ENCODE data around the gene PRKCD.
A peak's percentile ranks its signal among the peaks of the same experiment; 100 is the strongest.

Gene PRKCD

DNA sequence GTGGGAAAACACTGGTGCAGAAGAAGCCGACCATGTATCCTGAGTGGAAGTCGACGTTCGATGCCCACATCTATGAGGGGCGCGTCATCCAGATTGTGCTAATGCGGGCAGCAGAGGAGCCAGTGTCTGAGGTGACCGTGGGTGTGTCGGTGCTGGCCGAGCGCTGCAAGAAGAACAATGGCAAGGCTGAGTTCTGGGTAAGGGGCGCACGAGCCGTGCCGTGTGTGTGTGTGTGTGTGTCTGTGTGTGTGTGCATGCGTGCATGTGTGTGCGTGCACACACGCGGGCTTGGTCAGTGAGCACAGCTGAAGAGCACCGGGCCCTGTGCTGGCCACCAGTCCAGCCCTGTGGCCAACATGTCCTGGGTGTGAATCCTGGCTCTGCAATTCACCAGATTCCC, 18.6 kb downstream of the PRKCD start:
- Histone ChIP-seq H3K9me3 (no peaks in the 10 kb centered on the region), H3K4me3 (no peak overlapping the region), H3K9ac (no peak overlapping the region), H3K36me3 (peaks cover 92% of the 10 kb centered on the region), H3K27me3 (no peaks in the 10 kb centered on the region), H4K20me1 (peaks cover 76% of the 10 kb centered on the region), H3K4me2 (peak overlapping the region; percentile 93), H3K27ac (peak overlapping the region; percentile 69), H3K4me1 (peaks cover 39% of the 10 kb centered on the region)
- TF ChIP-seq Cebpa-rat (IDR thresholded peaks at IDR 0.05), result no peak

DNA sequence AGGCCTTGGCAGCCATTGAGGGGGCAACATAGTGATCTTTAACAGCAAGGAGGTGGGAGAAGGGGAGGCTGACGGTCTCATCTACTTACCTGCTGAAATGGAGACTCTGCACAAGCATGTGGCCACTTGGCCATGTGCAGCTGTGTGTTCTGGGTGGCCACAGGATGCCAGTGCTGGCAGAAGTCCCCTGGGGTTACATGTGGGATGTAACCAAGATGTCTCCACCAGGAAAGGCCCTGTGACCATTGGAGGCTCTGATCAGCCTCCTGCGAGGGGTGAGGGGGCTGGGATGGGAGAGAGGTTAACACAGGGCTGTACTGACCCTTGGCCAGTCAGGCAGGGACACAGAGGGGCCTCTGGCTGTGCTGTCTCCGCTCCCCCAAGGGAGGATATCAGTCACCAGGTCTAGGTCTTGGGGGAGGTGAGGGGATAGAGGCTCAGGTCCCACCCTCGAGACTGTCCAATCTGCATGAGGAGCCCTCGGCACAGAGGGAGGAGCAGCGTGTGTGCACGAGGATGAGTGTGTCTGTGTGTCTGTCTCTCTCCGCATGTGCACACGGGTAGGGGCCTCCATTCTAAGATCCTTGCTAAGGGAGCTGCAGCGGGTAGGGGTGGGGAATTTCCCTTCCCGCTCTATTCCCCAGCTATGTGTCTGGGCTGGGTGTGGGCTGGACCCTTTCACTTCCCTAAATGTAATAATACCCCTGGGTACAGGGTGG, 19.5 kb downstream of the PRKCD start:
- Histone ChIP-seq H3K9ac (peak overlapping the region; percentile 58), H3K4me2 (peak overlapping the region; percentile 93), H4K20me1 (peaks cover 67% of the 10 kb centered on the region)

DNA sequence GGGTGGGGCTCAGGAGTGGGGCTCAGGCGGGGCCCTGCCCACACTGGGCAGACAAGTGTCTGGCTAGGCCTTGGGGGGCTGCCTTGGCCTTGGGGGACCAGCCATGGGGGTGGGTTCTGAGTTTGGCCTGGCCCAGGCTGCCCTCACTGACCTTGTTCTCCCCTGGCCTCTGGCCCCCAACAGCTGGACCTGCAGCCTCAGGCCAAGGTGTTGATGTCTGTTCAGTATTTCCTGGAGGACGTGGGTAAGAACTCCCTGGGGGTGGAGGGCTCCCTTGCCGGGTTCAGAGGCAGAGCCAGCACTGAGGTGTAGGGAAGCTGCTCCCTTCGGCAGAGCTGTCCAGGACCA, 20.0 kb downstream of the PRKCD start:
- Histone ChIP-seq H3K36me3 (peaks cover 92% of the 10 kb centered on the region), H3K9ac (no peak overlapping the region; the same call in 1 of the 2 replicates), H3K27me3 (no peaks in the 10 kb centered on the region), H3K4me3 (no peak overlapping the region), H4K20me1 (peaks cover 62% of the 10 kb centered on the region), H3K4me1 (peaks cover 34% of the 10 kb centered on the region), H3K27ac (peak overlapping the region; percentile 69), H3K4me2 (peak overlapping the region; percentile 93), H3K9me3 (no peaks in the 10 kb centered on the region)
- TF ChIP-seq Cebpa-rat (IDR thresholded peaks at IDR 0.05), result no peak

More for the DNA sequence above, 19.5 kb downstream of the PRKCD start:
- Histone ChIP-seq H3K4me1 (peaks cover 34% of the 10 kb centered on the region), H3K36me3 (peaks cover 92% of the 10 kb centered on the region), H3K27me3 (no peaks in the 10 kb centered on the region), H3K4me3 (0 out of 2 replicates have a peak overlapping the region, but pooled peaks have one; percentile 24), H3K9me3 (no peaks in the 10 kb centered on the region), H3K27ac (peak overlapping the region; percentile 69)
- no peak for TF ChIP-seq Cebpa-rat (IDR thresholded peaks at IDR 0.05)

DNA sequence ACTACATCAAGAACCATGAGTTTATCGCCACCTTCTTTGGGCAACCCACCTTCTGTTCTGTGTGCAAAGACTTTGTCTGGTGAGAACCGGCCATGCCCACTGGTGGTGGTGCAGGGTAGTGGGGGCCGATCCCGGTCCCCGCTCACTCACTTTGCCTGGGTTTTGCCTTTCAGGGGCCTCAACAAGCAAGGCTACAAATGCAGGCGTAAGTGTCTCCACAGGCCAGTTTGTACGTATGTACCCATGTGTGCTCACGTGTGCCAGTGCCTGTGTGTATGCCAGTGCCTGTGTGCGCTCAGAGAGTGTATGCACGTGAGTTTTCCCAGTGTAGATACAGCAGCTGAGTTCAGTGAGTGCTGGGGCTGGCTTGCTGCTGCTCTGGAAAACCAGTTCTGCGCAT, 20.5 kb downstream of the PRKCD start:
- H3K36me3 ChIP-seq, result peaks cover 92% of the 10 kb centered on the region

DNA sequence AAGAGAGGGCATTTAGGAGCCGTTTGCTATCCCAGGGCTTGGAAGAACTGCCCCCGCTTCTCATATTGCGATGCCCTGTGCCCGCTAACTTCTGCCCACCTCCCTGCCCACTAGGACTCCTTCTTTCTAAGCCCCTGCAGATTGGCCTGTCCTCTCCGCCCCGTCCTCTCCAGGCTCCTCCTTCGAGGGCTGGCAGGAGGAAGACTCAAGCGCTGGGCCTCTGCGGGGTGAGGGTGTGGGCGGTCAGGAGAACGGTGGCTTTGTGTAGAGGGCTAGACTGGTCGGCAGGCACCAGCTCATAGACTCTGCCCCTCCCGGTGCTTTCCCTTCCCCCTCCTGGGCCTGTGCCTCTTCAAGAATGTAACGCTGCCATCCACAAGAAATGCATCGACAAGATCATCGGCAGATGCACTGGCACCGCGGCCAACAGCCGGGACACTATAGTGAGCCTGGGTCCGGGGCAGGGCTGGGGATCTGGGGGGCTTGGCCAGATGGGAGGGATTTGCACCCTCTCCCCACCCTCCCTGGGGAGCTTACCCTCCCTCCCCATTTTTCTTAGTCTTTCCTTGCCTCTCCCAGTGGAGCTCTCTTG, 21.9 kb downstream of the PRKCD start:
- Histone ChIP-seq H3K4me1 (peaks cover 34% of the 10 kb centered on the region), H3K27me3 (no peaks in the 10 kb centered on the region), H3K27ac (no peak overlapping the region), H3K9ac (no peak overlapping the region), H3K36me3 (peaks cover 94% of the 10 kb centered on the region), H4K20me1 (peaks cover 43% of the 10 kb centered on the region), H3K4me2 (no peak overlapping the region), H3K9me3 (no peaks in the 10 kb centered on the region), H3K4me3 (no peak overlapping the region)
- no peak for TF ChIP-seq Cebpa-rat (IDR thresholded peaks at IDR 0.05)

More for the DNA sequence above, 20.5 kb downstream of the PRKCD start:
- Histone ChIP-seq H3K9ac (no peak overlapping the region), H3K9me3 (no peaks in the 10 kb centered on the region), H3K27ac (0 out of 2 replicates have a peak overlapping the region, but pooled peaks have one; percentile 69), H3K27me3 (no peaks in the 10 kb centered on the region), H3K4me2 (peak overlapping the region; percentile 93), H3K4me1 (peaks cover 34% of the 10 kb centered on the region), H4K20me1 (peaks cover 57% of the 10 kb centered on the region), H3K4me3 (no peak overlapping the region)
- no peak for TF ChIP-seq Cebpa-rat (IDR thresholded peaks at IDR 0.05)

DNA sequence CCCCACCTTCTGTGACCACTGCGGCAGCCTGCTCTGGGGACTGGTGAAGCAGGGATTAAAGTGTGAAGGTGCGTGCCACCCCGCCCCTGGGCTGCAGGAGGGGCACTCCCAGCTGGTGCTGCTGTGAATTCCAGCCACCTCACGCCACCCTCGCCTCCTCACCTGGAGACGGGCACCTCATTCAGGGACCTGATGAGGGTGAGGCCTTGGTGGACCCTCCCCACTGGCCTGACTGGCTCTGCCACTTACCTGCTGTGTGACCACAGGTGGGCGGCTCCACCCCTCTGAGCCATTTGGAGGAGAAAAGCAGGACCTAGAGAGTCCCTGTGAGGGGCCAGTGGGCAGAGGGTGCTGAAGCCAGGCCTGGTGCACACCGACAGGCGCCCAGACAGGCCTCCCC, 22.5 kb downstream of the PRKCD start:
- Histone ChIP-seq H4K20me1 (peaks cover 37% of the 10 kb centered on the region), H3K27ac (no peak overlapping the region)

DNA sequence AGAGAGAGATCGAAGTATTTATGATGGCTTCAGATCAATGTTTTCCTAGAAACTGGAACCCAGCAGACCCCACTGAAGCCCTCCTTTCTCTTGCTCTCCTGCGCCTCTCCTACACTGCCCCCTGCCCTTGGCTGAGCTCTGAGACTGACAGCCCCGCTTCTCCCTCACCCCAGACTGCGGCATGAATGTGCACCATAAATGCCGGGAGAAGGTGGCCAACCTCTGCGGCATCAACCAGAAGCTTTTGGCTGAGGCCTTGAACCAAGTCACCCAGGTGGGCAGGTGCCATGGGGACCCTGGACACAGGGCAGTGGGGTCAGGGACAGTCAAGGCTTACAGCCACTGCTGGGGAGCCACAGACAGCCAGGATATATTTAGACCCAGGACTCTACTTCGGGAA, 23.7 kb downstream of the PRKCD start:
- Histone ChIP-seq H3K27me3 (no peaks in the 10 kb centered on the region), H3K9ac (no peak overlapping the region), H3K36me3 (peaks cover 93% of the 10 kb centered on the region), H3K4me1 (peaks cover 21% of the 10 kb centered on the region), H3K9me3 (no peaks in the 10 kb centered on the region), H3K27ac (no peak overlapping the region), H4K20me1 (peaks cover 28% of the 10 kb centered on the region), H3K4me2 (no peak overlapping the region), H3K4me3 (no peak overlapping the region)
- TF ChIP-seq Cebpa-rat (IDR thresholded peaks at IDR 0.05), result no peak

More for the DNA sequence above, 22.5 kb downstream of the PRKCD start:
- H3K36me3 ChIP-seq, result peaks cover 93% of the 10 kb centered on the region
- no peak overlapping the region for H3K4me2 ChIP-seq
- H3K9me3 ChIP-seq, result no peaks in the 10 kb centered on the region
- H3K4me3 ChIP-seq, result no peak overlapping the region
- H3K4me1 ChIP-seq, result peaks cover 33% of the 10 kb centered on the region
- H3K27me3 ChIP-seq, result no peaks in the 10 kb centered on the region
- no peak overlapping the region for H3K9ac ChIP-seq
- no peak for TF ChIP-seq Cebpa-rat (IDR thresholded peaks at IDR 0.05)

DNA sequence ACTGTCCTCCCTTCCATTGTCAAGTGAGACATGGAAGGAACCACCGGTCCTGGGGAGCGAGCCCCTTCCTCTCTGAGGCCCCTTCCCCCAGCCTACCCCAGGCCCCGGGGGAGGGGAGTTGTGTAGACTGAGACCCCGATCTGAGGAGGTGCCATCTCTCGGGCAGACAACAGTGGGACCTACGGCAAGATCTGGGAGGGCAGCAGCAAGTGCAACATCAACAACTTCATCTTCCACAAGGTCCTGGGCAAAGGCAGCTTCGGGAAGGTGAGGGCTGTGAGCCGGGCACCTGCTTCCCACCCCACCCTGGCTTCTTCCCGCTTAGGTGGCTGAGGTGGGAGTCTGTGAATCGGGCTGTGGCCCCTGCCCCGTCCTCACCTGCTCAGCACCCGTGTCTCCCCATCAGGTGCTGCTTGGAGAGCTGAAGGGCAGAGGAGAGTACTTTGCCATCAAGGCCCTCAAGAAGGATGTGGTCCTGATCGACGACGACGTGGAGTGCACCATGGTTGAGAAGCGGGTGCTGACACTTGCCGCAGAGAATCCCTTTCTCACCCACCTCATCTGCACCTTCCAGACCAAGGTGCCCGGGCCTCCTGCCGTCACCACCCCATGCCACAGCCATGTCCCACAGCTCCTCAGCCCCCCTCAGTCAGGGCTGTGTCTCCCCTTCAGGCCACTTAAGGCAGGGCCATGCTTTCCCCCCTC, 24.9 kb downstream of the PRKCD start:
- H4K20me1 ChIP-seq, result peaks cover 17% of the 10 kb centered on the region; the same call in 1 of the 2 replicates
- no peak overlapping the region for H3K9ac ChIP-seq
- H3K4me1 ChIP-seq, result peaks cover 9% of the 10 kb centered on the region
- no peaks in the 10 kb centered on the region for H3K9me3 ChIP-seq
- H3K27ac ChIP-seq, result no peak overlapping the region
- H3K4me3 ChIP-seq, result no peak overlapping the region
- H3K36me3 ChIP-seq, result peaks cover 97% of the 10 kb centered on the region
- H3K27me3 ChIP-seq, result no peaks in the 10 kb centered on the region
- TF ChIP-seq Cebpa-rat (IDR thresholded peaks at IDR 0.05), result no peak
- no peak overlapping the region for H3K4me2 ChIP-seq

DNA sequence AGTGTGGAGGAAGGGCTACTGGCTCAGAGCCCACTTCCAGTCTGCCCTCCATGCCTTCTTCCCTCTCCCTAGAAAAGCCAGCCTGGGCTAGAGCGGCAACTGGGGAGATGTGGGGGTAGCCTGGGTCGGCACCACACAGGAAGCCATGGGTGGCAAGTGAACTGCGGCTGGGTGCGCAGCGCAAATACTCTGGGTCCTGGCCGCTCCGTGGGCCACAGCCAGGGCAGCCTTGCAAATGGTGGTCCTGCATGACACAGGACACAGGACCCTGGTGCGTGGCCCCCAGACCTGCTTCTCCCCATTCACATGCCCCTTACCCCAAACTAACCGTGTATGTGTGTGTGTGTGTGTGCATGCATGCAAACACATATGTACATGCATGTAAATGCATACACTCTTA, 25.7 kb downstream of the PRKCD start:
- H3K4me2 ChIP-seq, result no peak overlapping the region
- peaks cover 96% of the 10 kb centered on the region for H3K36me3 ChIP-seq
- peaks cover 9% of the 10 kb centered on the region; the same call in 1 of the 2 replicates for H4K20me1 ChIP-seq
- H3K4me1 ChIP-seq, result peaks cover under 1% of the 10 kb centered on the region; the same call in 1 of the 2 replicates
- H3K27ac ChIP-seq, result no peak overlapping the region
- H3K4me3 ChIP-seq, result no peak overlapping the region
- no peak overlapping the region for H3K9ac ChIP-seq
- TF ChIP-seq Cebpa-rat (IDR thresholded peaks at IDR 0.05), result no peak
- no peaks in the 10 kb centered on the region for H3K9me3 ChIP-seq
- H3K27me3 ChIP-seq, result no peaks in the 10 kb centered on the region

DNA sequence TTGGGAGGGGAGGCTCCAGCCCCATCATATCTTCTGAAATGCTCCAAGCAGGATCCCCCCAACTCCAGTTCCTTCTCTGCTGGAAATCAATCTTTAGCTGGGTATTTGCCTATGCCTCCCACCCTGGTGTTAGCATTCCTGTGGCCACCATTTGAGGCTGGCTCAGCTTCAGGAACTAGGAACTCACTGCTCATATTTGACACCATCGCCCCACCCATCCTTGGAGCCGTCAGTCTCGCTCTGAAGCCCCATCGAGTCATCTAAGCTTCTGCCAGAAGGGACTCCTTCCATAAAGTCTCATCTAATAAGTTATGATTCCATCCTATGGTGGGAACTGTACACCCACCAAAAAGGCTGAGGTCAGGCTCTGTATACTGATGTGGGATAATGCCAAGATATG, 26.4 kb downstream of the PRKCD start:
- no peak overlapping the region for H3K9ac ChIP-seq
- H3K27ac ChIP-seq, result no peak overlapping the region
- H3K27me3 ChIP-seq, result no peaks in the 10 kb centered on the region
- no peaks in the 10 kb centered on the region for H3K4me1 ChIP-seq
- H3K36me3 ChIP-seq, result peaks cover 95% of the 10 kb centered on the region
- no peak overlapping the region for H3K4me3 ChIP-seq
- H3K9me3 ChIP-seq, result no peaks in the 10 kb centered on the region
- no peak overlapping the region for H3K4me2 ChIP-seq
- TF ChIP-seq Cebpa-rat (IDR thresholded peaks at IDR 0.05), result no peak
- 0 out of 2 replicates have a peak, but pooled peaks cover 4% of the 10 kb centered on the region for H4K20me1 ChIP-seq
